Dermis microvascular lymphatic vessel endothelial cell (primary cell): ENCODE data around the gene MYO5A. TPM values are rescaled to one million over a fixed set of nuclear protein-coding genes. Genes with fewer than 3 reads are reported as not detected.

Experiments used
- DNase-seq, 2 donors: peaks; one replicate each; pipeline versions ENCODE4 v3.0.0 to v3.0.0-alpha.2; 2010; ENCODE audit warnings: low read depth in 2 of 2
- total RNA-seq: library from RNA; depleted of rRNA; stranded (reverse); fragments of >200 nt; gene quantifications from 2 replicates; pipeline ENCODE4 v1.2.1, GENCODE V29; 2014

MYO5A gene
- total RNA-seq, 1 donor from 2014 or later: 50.1 TPM

DNA sequence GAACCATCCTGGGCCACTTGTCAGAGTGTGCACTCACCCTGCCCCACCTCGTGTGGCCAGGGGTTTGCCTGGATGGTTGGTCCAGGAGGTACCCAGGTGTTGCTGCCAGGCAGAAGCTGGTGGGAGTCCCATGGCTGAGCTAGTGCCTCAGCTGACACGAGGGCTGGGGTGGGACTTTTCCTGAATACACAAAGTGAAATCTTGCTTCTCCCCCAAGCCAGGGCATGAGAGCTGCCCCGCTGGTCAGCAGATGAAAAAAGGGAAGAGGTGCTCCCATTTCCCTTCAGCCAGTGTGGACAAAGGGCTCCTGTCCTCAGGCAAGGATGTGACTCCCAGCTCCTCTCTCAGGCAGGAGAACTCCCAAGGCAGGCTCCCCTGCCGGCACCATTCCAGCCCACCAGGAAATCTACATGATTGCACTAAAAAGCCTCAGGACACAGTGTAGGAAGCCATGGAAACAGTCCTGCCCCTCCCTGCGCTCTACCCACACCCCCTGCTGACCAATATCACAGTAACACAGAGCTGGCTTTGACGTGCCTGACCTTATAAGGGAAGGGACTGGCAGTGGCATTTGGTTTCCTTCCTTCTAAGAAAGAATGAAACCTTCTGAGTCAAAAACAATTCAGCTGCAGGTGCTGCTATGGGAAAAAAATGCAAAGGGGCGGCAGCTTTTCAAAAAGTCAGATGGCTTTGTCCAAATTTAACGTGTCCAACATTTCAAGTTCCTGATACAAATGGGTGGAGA, 267.0 kb downstream of the MYO5A start:
- DNase-seq: peak; percentile 73 to 93

DNA sequence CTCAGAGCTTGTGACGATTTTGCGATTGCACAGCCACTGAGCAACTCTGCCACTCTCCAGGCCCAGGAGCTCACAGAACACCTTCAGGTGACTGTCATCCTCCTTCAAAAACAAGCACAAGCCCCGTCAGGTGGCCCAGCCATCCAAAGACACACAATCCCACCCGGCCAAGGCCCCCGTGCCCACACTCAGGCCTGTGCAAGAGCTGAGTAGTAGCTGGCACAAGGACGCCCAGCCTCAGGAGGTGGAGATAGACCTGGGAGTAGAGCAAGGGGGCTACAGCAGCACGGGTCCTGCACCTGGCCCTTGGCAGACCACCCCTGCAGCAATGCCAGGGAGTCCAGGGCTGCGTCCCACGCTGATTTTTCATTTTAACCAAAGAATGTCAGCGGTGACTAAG, 267.7 kb downstream of the MYO5A start:
- DNase-seq: no peak

DNA sequence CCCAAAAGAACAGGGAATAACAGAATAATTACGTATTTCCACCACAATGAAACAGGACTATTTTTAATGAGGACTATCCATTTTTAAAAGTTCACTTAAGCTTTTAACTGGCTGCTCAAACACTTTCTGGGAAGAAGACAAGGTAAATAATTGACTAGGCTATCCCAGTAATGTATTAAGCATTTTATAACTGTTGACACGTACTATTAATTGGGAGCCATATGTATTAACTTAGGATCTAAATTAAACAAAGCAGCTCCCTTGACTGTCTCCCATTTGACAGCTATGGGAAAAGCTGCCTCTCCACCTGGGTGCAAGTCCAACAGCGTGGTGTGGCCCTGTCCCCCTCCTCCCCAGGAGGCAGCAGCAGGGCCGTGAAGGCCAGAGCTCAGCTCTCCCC, 269.2 kb downstream of the MYO5A start:
- no peak for DNase-seq

DNA sequence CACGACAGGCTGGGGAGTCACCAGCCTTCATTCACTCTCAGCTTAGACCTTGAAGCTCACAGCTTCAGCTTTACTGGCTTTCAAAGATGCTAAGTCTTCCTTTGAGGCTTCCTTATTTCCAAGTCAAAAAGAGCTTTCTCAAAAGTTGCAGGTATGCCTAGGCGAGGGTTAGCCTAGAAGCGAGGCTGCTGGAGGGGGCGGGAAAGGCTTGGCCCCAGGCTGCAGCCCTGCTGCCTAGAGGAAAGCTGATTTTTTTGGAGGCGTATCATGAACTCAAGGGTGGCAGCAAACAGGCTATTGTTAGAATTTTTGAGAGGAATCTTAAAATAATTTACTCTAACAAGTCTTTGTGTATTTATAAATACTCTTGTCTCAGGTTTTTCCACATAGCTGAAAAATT, 270.2 kb downstream of the MYO5A start:
- DNase-seq: no peak

DNA sequence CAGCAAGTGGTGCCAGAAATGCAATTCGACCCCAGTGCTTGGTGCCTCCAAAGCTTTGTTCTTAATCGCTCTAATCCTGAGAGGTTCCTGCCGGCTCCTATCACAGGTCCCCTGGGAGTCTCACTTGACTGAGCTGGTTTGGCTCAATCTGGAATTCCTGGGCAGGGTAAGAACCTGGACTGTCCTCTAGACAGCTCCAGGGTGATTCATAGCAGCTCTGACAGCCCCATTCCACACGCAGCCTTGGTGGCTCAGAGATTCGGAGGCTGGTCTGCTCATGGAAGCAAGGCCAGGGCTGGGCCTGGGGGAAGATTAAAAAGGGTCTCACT, 271.0 kb downstream of the MYO5A start:
- DNase-seq: no peak

Other genes with a start within 250 kb of the MYO5A start
- gene MYO5C, start 233.1 kb downstream of the MYO5A start, total RNA-seq: 13.0 TPM in 2 replicates
- 93.2 and 95.2 TPM in 2 replicates for gene ARPP19, start 40.1 kb upstream of the MYO5A start, total RNA-seq
- gene ATOSA, start 150.5 kb upstream of the MYO5A start, total RNA-seq: 29.3 and 43.4 TPM in 2 replicates